OCI-LY7 (cell line): ENCODE measurements around the gene CD300H. TPM values are rescaled to one million over a fixed set of nuclear protein-coding genes. Genes with fewer than 3 reads are reported as not detected.
"Not testable (repeated sequence)": the region's sequence is repeated elsewhere in the genome, so short reads cannot be mapped to it uniquely, and the experiment has no call there.

Source experiments
- BruUV-seq: library from RNA; stranded (reverse); fragments of 400-500 nt; replicated peaks from 2 replicates; lab custom pipeline; 2021; lab: Mats Ljungman, UMichigan
- CTCF ChIA-PET: fragments of 300-600 bp; sonication (Branson Sonifier 250); formaldehyde crosslinking; loops from one replicate; lab custom pipeline; 2022; ENCODE audit warnings: antibody characterized with exemption; ENCODE audit not compliant: unreplicated experiment; lab: Charles Lee
- POLR2A ChIA-PET: fragments of 300-600 bp; sonication (Branson Sonifier 250); formaldehyde crosslinking; loops from one replicate; lab custom pipeline; 2022; ENCODE audit warnings: antibody characterized with exemption; lab: Charles Lee
- DNase-seq: peaks from one replicate; pipeline ENCODE4 v3.0.0-alpha.2; 2015; ENCODE audit warnings: low spot score
- H2AFZ ChIP-seq: fragments of 200-600 bp; sonication (generic), shearing (Covaris generic); 2 replicates; pipeline ENCODE4 v1.6.1; 2014; ENCODE audit warnings: mild to moderate bottlenecking, antibody characterized with exemption, low read length, moderate library complexity
- H3K27ac ChIP-seq: fragments of 200-600 bp; sonication (generic); 2 replicates; pipeline ENCODE4 v1.5.1; 2014; ENCODE audit warnings: mixed run types, low read depth, mild to moderate bottlenecking, moderate library complexity, low read length, inconsistent platforms; ENCODE audit not compliant: poor library complexity, severe bottlenecking
- H3K36me3 ChIP-seq: fragments of 200-600 bp; sonication (generic); 2 replicates; pipeline ENCODE4 v1.6.1; 2014; ENCODE audit warnings: mild to moderate bottlenecking, antibody characterized with exemption, low read length, moderate library complexity, mixed read lengths; ENCODE audit not compliant: insufficient read depth
- H3K4me1 ChIP-seq: fragments of 200-600 bp; sonication (generic); 2 replicates; pipeline ENCODE4 v1.5.1; 2014; ENCODE audit warnings: mild to moderate bottlenecking, low read length; ENCODE audit not compliant: insufficient read depth, poor library complexity, severe bottlenecking
- H3K4me2 ChIP-seq: fragments of 200-600 bp; sonication (generic); 2 replicates; pipeline ENCODE4 v1.6.1; 2014; ENCODE audit warnings: mild to moderate bottlenecking, low read length
- H3K4me3 ChIP-seq: fragments of 200-600 bp; sonication (generic); 2 replicates; pipeline ENCODE4 v1.5.1; 2014; ENCODE audit warnings: mild to moderate bottlenecking, low read depth, low read length; ENCODE audit not compliant: poor library complexity, severe bottlenecking
- H3K79me2 ChIP-seq: fragments of 200-600 bp; sonication (generic); 2 replicates; pipeline ENCODE4 v1.6.1; 2016; ENCODE audit warnings: low read depth, mild to moderate bottlenecking, low read length, moderate library complexity, mixed read lengths; ENCODE audit not compliant: insufficient read depth
- H3K9me2 ChIP-seq: fragments of 200-600 bp; sonication (generic); 2 replicates; pipeline ENCODE4 v1.6.1; 2016; ENCODE audit warnings: mild to moderate bottlenecking, low read length, mixed read lengths; ENCODE audit not compliant: insufficient read depth
- H3K9me3 ChIP-seq: fragments of 200-600 bp; sonication (generic); 2 replicates; pipeline ENCODE4 v1.6.1; 2014; ENCODE audit warnings: mild to moderate bottlenecking, mixed run types, low read length, mixed read lengths
- H4K20me1 ChIP-seq: fragments of 200-600 bp; sonication (generic); 2 replicates; pipeline ENCODE4 v1.6.1; 2014; ENCODE audit warnings: mild to moderate bottlenecking, antibody characterized with exemption, low read length, moderate library complexity, mixed read lengths; ENCODE audit not compliant: insufficient read depth
- CTCF ChIP-seq: fragments of 200-600 bp; sonication (generic); conservative IDR thresholded peaks from 2 replicates; pipeline ENCODE4 v1.5.1; 2014; ENCODE audit warnings: mild to moderate bottlenecking, antibody characterized with exemption, low read length, moderate library complexity, mixed read lengths
- EZH2phosphoT487 ChIP-seq: fragments of 200-600 bp; sonication (generic); IDR thresholded peaks from 2 replicates; pipeline ENCODE4 v1.6.1; 2018; ENCODE audit warnings: low read depth, borderline replicate concordance, mild to moderate bottlenecking, mixed run types, antibody characterized with exemption, low read length, moderate library complexity, mixed read lengths
- intact Hi-C: fragments of 100-400 bp; cut with micrococcal nuclease; formaldehyde crosslinking; loops from one replicate; pipeline ENCODE4 v1.10.0; 2022; ENCODE audit not compliant: unreplicated experiment
- total RNA-seq, 2 experiments: library from RNA; depleted of rRNA in 1 of 2; stranded (reverse); fragments of >200 nt in 1 of 2; shearing (Covaris generic) in 1 of 2; gene quantifications; 2 replicates each; pipeline ENCODE4 v1.2.3, GENCODE V29; 2014 to 2022

CD300H gene
- total RNA-seq, 2 experiments from 2014 or later: not detected

GRCh38 chr17:74574489-74575142 is 7.3 kb upstream of the CD300H start:
- Histone ChIP-seq H3K36me3 (no peaks in the 10 kb centered on the region), H3K27ac (no peak overlapping the region), H3K9me2 (no peaks in the 10 kb centered on the region), H4K20me1 (no peaks in the 10 kb centered on the region), H3K4me1 (no peaks in the 10 kb centered on the region), H3K79me2 (no peaks in the 10 kb centered on the region), H2AFZ (no peak overlapping the region), H3K4me3 (no peak overlapping the region), H3K4me2 (no peak overlapping the region), H3K9me3 (no peaks in the 10 kb centered on the region)
- no TSS peak for BruUV-seq
- ChIA-PET CTCF (no interaction called here), POLR2A (no interaction called here)
- no peak for DNase-seq
- TF ChIP-seq CTCF: no peak
- TF ChIP-seq EZH2phosphoT487: no peak
- intact Hi-C loops: no loop called here

GRCh38 chr17:74573635-74574034 is 6.3 kb upstream of the CD300H start:
- BruUV-seq, H3K27ac ChIP-seq, H3K36me3 ChIP-seq, H3K9me3 ChIP-seq, H4K20me1 ChIP-seq, intact Hi-C loops, H3K9me2 ChIP-seq, H2AFZ ChIP-seq, CTCF ChIA-PET, H3K4me3 ChIP-seq, DNase-seq, H3K4me1 ChIP-seq, POLR2A ChIA-PET, H3K4me2 ChIP-seq, H3K79me2 ChIP-seq: not testable (repeated sequence)

- Histone ChIP-seq H3K79me2 (no peaks in the 10 kb centered on the region), H3K36me3 (no peaks in the 10 kb centered on the region), H4K20me1 (no peaks in the 10 kb centered on the region), H3K9me3 (no peaks in the 10 kb centered on the region), H3K4me2 (no peak overlapping the region), H3K9me2 (no peaks in the 10 kb centered on the region), H3K4me3 (no peak overlapping the region), H3K27ac (no peak overlapping the region), H3K4me1 (no peaks in the 10 kb centered on the region), H2AFZ (no peak overlapping the region)
- no peak for DNase-seq
- no TSS peak for BruUV-seq
- CTCF ChIA-PET: no interaction called here
- TF ChIP-seq CTCF (no peak), EZH2phosphoT487 (no peak)
- POLR2A ChIA-PET: no interaction called here
- intact Hi-C loops: no loop called here
These were observed 5.9 kb upstream of the CD300H start for GRCh38 chr17:74573169-74573568.
